ENCODE measurements around the gene MTMR12. TPM values are rescaled to one million over a fixed set of nuclear protein-coding genes. Genes with fewer than 3 reads are reported as not detected.

The MTMR12 gene
- total RNA-seq, 1 donor from 2014 or later = 23.6 TPM

- Mint-ChIP-seq H3K4me1 (peaks cover 5% of the 10 kb centered on the region), H3K4me3 (no peak overlapping the region), H3K36me3 (no peaks in the 10 kb centered on the region), H3K27ac (no peak overlapping the region), H3K9me3 (no peaks in the 10 kb centered on the region), H3K27me3 (ENCODE audit: low read depth) (no peaks in the 10 kb centered on the region)
- TF ChIP-seq, protein P1, sequence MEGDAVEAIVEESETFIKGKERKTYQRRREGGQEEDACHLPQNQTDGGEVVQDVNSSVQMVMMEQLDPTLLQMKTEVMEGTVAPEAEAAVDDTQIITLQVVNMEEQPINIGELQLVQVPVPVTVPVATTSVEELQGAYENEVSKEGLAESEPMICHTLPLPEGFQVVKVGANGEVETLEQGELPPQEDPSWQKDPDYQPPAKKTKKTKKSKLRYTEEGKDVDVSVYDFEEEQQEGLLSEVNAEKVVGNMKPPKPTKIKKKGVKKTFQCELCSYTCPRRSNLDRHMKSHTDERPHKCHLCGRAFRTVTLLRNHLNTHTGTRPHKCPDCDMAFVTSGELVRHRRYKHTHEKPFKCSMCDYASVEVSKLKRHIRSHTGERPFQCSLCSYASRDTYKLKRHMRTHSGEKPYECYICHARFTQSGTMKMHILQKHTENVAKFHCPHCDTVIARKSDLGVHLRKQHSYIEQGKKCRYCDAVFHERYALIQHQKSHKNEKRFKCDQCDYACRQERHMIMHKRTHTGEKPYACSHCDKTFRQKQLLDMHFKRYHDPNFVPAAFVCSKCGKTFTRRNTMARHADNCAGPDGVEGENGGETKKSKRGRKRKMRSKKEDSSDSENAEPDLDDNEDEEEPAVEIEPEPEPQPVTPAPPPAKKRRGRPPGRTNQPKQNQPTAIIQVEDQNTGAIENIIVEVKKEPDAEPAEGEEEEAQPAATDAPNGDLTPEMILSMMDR (IDR thresholded peaks at IDR 0.05; ENCODE audit: unreplicated experiment) = no peak
- DNase-seq (ENCODE audit: low spot score in 2 of 2, unreplicated experiment in 2 of 2) = no peak
These were observed 9.0 kb downstream of the MTMR12 start for GRCh38 chr5:32303755-32304120.

- no peak overlapping the region for H3K4me3 Mint-ChIP-seq
- no peak for DNase-seq (ENCODE audit: low spot score in 2 of 2, unreplicated experiment in 2 of 2)
- H3K9me3 Mint-ChIP-seq = no peaks in the 10 kb centered on the region
- H3K27me3 Mint-ChIP-seq (ENCODE audit: low read depth) = no peaks in the 10 kb centered on the region
- no peak overlapping the region for H3K27ac Mint-ChIP-seq
- H3K36me3 Mint-ChIP-seq = peaks cover 4% of the 10 kb centered on the region
- TF ChIP-seq, protein P1 (IDR thresholded peaks at IDR 0.05; ENCODE audit: unreplicated experiment) = no peak
- H3K4me1 Mint-ChIP-seq = peaks cover 4% of the 10 kb centered on the region
These were observed 9.6 kb downstream of the MTMR12 start for GRCh38 chr5:32302835-32303754.

- Mint-ChIP-seq H3K4me1 (no peaks in the 10 kb centered on the region), H3K36me3 (peaks cover 6% of the 10 kb centered on the region), H3K27ac (no peak overlapping the region), H3K27me3 (ENCODE audit: low read depth) (no peaks in the 10 kb centered on the region), H3K4me3 (no peak overlapping the region), H3K9me3 (no peaks in the 10 kb centered on the region)
- DNase-seq (ENCODE audit: low spot score in 2 of 2, unreplicated experiment in 2 of 2) = no peak
- TF ChIP-seq, protein P1 (IDR thresholded peaks at IDR 0.05; ENCODE audit: unreplicated experiment) = no peak
These were observed 10.8 kb downstream of the MTMR12 start for GRCh38 chr5:32301891-32302290.

GRCh38 chr5:32299059-32299677 lies 13.6 kb downstream of the MTMR12 start:
- no peak for DNase-seq (ENCODE audit: low spot score in 2 of 2, unreplicated experiment in 2 of 2)
- Mint-ChIP-seq H3K4me1 (no peaks in the 10 kb centered on the region), H3K36me3 (peaks cover 9% of the 10 kb centered on the region), H3K27me3 (ENCODE audit: low read depth) (no peaks in the 10 kb centered on the region), H3K4me3 (no peak overlapping the region), H3K27ac (no peak overlapping the region), H3K9me3 (no peaks in the 10 kb centered on the region)
- TF ChIP-seq, protein P1 (IDR thresholded peaks at IDR 0.05; ENCODE audit: unreplicated experiment) = no peak

- TF ChIP-seq, protein P1 (IDR thresholded peaks at IDR 0.05; ENCODE audit: unreplicated experiment) = no peak
- Mint-ChIP-seq H3K9me3 (no peaks in the 10 kb centered on the region), H3K27ac (no peak overlapping the region), H3K4me1 (no peaks in the 10 kb centered on the region), H3K36me3 (peaks cover 19% of the 10 kb centered on the region), H3K4me3 (no peak overlapping the region), H3K27me3 (ENCODE audit: low read depth) (no peaks in the 10 kb centered on the region)
- no peak for DNase-seq (ENCODE audit: low spot score in 2 of 2, unreplicated experiment in 2 of 2)
These were observed 14.7 kb downstream of the MTMR12 start for GRCh38 chr5:32298059-32298415.
